Osteocyte (in vitro differentiated cells): ENCODE data around the gene ARHGEF7. TPM values are rescaled to one million over a fixed set of nuclear protein-coding genes. Genes with fewer than 3 reads are reported as not detected.

Source experiments
- DNase-seq: peaks from one replicate; pipeline ENCODE4 v3.0.0; 2021; ENCODE audit warnings: mixed read lengths; ENCODE audit not compliant: unreplicated experiment; ENCODE audit errors: extremely low spot score
- H3K27ac Mint-ChIP-seq: one replicate; pipeline ENCODE4 v1.8.0; 2021; ENCODE audit warnings: mild to moderate bottlenecking, mixed read lengths; ENCODE audit not compliant: unreplicated experiment
- H3K27me3 Mint-ChIP-seq: one replicate; pipeline ENCODE4 v1.8.0; 2021; ENCODE audit warnings: mixed read lengths; ENCODE audit not compliant: unreplicated experiment
- H3K36me3 Mint-ChIP-seq: one replicate; pipeline ENCODE4 v1.8.0; 2021; ENCODE audit warnings: mixed read lengths; ENCODE audit not compliant: unreplicated experiment
- H3K4me1 Mint-ChIP-seq: one replicate; pipeline ENCODE4 v1.8.0; 2021; ENCODE audit warnings: mixed read lengths; ENCODE audit not compliant: unreplicated experiment
- H3K4me3 Mint-ChIP-seq: one replicate; pipeline ENCODE4 v1.8.0; 2021; ENCODE audit warnings: mild to moderate bottlenecking, moderate library complexity, mixed read lengths; ENCODE audit not compliant: unreplicated experiment
- H3K9me3 Mint-ChIP-seq: one replicate; pipeline ENCODE4 v1.8.0; 2021; ENCODE audit warnings: mixed read lengths; ENCODE audit not compliant: unreplicated experiment
- total RNA-seq: library from RNA; stranded (reverse); gene quantifications from 2 replicates; pipeline ENCODE4 v1.2.1, GENCODE V29; 2021
- TF ChIP-seq, protein P1 (sequence below): fragments of 200-600 bp; sonication (generic); IDR thresholded peaks from 2 replicates; pipeline ENCODE4 v1.5.0; 2021; ENCODE audit warnings: antibody characterized with exemption, mild to moderate bottlenecking, moderate library complexity

Gene ARHGEF7
- total RNA-seq, 1 donor from 2014 or later: 125 TPM

DNA sequence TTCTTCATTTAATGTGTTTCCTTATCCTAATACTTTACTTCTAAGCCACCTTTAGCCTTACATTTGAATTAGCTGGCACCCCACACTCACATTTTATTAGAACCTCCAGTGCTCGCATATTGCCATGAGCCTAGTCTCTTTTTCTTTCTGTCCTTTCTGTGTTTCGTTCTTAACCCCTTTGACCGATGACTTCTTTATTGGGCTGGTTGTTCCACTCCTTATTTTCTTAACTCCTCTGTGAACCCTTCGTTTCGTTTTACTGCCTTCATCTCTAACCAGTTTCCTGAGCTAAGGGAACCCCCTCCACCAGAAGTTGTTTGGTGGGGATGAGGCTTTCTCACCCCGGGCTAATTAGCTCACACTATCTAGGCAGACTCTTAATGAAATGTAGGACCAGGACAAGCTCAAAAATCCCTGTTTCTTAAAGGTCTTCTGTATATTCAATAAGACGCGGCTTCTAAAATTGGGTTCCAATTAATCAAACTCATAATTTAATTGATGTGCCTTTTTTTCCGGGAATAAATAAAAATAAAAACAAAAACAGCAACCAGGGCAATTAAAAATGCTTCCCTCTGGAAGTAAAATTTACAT lies 19.1 kb upstream of the ARHGEF7 start:
- Mint-ChIP-seq H3K4me3 (no peak overlapping the region), H3K4me1 (no peaks in the 10 kb centered on the region), H3K27ac (no peak overlapping the region), H3K9me3 (no peaks in the 10 kb centered on the region), H3K27me3 (peaks cover 83% of the 10 kb centered on the region), H3K36me3 (no peaks in the 10 kb centered on the region)
- TF ChIP-seq, protein P1, sequence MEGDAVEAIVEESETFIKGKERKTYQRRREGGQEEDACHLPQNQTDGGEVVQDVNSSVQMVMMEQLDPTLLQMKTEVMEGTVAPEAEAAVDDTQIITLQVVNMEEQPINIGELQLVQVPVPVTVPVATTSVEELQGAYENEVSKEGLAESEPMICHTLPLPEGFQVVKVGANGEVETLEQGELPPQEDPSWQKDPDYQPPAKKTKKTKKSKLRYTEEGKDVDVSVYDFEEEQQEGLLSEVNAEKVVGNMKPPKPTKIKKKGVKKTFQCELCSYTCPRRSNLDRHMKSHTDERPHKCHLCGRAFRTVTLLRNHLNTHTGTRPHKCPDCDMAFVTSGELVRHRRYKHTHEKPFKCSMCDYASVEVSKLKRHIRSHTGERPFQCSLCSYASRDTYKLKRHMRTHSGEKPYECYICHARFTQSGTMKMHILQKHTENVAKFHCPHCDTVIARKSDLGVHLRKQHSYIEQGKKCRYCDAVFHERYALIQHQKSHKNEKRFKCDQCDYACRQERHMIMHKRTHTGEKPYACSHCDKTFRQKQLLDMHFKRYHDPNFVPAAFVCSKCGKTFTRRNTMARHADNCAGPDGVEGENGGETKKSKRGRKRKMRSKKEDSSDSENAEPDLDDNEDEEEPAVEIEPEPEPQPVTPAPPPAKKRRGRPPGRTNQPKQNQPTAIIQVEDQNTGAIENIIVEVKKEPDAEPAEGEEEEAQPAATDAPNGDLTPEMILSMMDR: no peak
- DNase-seq: no peak

DNA sequence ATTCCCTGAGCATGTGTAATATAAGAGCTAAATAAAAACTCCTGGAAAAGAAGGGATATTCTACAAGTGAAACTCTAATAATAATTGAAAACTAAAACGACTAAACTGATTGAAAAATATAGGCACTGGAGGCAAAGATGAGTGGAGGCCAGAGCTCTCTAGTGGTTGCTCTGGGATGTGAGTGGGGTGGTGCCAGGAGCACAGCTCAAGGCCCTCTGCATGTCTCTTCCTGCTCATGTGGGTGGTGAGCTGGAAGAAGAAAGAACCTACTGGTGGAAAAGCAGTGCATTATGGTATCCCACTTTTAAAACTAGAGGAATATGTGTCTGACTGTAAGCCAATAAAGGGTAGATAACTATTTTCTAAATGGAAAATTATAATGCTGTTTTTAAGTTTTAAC lies 15.8 kb upstream of the ARHGEF7 start:
- Mint-ChIP-seq H3K4me3 (no peak overlapping the region), H3K27ac (no peak overlapping the region), H3K36me3 (peaks cover 9% of the 10 kb centered on the region), H3K4me1 (no peaks in the 10 kb centered on the region), H3K9me3 (peaks cover 15% of the 10 kb centered on the region), H3K27me3 (peaks cover 67% of the 10 kb centered on the region)
- DNase-seq: no peak
- TF ChIP-seq, protein P1: no peak

DNA sequence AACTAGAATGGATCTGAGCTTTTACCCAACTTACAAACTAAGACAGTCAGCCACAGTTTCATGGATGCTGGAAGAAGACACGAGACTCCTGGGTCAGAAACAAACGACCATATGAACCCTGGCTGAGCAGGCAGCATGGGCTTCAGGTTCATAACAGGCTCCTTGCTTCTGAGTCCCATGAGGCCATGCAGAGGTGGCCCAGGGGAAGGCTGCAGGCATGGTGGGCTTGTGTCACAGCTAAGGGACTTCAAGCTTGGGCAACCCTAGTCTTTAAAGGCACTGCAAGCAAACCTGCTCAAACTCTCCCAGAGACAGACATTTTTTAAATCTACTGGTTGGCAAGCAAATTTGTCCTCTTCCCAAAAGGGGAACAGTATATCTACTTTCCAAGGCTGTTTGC lies 5.1 kb upstream of the ARHGEF7 start:
- no peak for DNase-seq
- H3K4me1 Mint-ChIP-seq: peaks cover 8% of the 10 kb centered on the region
- H3K36me3 Mint-ChIP-seq: no peaks in the 10 kb centered on the region
- H3K9me3 Mint-ChIP-seq: peaks cover 9% of the 10 kb centered on the region
- TF ChIP-seq, protein P1: no peak
- no peak overlapping the region for H3K27ac Mint-ChIP-seq
- peaks cover 36% of the 10 kb centered on the region for H3K27me3 Mint-ChIP-seq
- H3K4me3 Mint-ChIP-seq: no peak overlapping the region

GRCh38 chr13:111111376-111111937 lies 3.7 kb upstream of the ARHGEF7 start:
- H3K4me1 Mint-ChIP-seq: peaks cover 12% of the 10 kb centered on the region
- DNase-seq: no peak
- H3K4me3 Mint-ChIP-seq: no peak overlapping the region
- peaks cover 22% of the 10 kb centered on the region for H3K27me3 Mint-ChIP-seq
- H3K27ac Mint-ChIP-seq: no peak overlapping the region
- H3K9me3 Mint-ChIP-seq: peaks cover 4% of the 10 kb centered on the region
- H3K36me3 Mint-ChIP-seq: no peaks in the 10 kb centered on the region
- TF ChIP-seq, protein P1: no peak

DNA sequence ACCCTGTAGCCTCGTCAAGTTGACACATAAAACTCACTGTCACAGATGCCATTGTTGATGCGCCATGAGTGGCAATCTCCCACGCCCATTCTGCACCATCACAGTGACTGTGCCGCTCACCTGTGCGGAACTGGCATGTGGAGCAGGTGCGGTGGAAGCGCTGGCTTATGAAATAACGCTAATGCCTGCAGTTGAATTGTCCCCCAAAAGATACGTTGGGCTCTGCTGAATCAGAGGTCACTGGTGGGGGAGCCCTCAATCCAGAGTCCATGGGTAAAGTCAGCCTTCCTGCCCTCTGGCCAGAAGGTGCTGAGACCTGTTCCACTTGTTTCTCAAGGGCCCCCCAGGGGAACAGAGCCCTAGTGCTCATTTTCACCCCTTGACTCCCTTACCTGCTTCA lies 2.9 kb upstream of the ARHGEF7 start:
- H3K9me3 Mint-ChIP-seq: peaks cover 4% of the 10 kb centered on the region

More for the DNA sequence above, 2.9 kb upstream of the ARHGEF7 start:
- TF ChIP-seq, protein P1: no peak
- peaks cover 14% of the 10 kb centered on the region for H3K27me3 Mint-ChIP-seq
- H3K36me3 Mint-ChIP-seq: no peaks in the 10 kb centered on the region
- H3K4me3 Mint-ChIP-seq: no peak overlapping the region
- peaks cover 19% of the 10 kb centered on the region for H3K4me1 Mint-ChIP-seq
- no peak for DNase-seq
- H3K27ac Mint-ChIP-seq: no peak overlapping the region
